Measurements from ENCODE around the gene CPXM1.

GRCh38 chr20:2749343-2749950 lies 51.0 kb downstream of the CPXM1 start:
- TF ChIP-seq, protein P1, sequence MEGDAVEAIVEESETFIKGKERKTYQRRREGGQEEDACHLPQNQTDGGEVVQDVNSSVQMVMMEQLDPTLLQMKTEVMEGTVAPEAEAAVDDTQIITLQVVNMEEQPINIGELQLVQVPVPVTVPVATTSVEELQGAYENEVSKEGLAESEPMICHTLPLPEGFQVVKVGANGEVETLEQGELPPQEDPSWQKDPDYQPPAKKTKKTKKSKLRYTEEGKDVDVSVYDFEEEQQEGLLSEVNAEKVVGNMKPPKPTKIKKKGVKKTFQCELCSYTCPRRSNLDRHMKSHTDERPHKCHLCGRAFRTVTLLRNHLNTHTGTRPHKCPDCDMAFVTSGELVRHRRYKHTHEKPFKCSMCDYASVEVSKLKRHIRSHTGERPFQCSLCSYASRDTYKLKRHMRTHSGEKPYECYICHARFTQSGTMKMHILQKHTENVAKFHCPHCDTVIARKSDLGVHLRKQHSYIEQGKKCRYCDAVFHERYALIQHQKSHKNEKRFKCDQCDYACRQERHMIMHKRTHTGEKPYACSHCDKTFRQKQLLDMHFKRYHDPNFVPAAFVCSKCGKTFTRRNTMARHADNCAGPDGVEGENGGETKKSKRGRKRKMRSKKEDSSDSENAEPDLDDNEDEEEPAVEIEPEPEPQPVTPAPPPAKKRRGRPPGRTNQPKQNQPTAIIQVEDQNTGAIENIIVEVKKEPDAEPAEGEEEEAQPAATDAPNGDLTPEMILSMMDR (IDR thresholded peaks at IDR 0.05 in 2 of 3, conservative IDR thresholded peaks at IDR 0.05 in 1 of 3; ENCODE audit: control insufficient read depth in 2 of 3, extremely low read depth in 1 of 3, insufficient read depth in 1 of 3, low read depth in 3 of 3, low read length in 3 of 3) = no peak
- no peak for TF ChIP-seq NR2F1 (conservative IDR thresholded peaks at IDR 0.05)
- no peak for TF ChIP-seq TCF7 (IDR thresholded peaks at IDR 0.05; ENCODE audit: borderline replicate concordance)
- no peak for TF ChIP-seq SIN3A (IDR thresholded peaks at IDR 0.05; ENCODE audit: low read depth, low read length)
- no peak for TF ChIP-seq EZH2 (IDR thresholded peaks at IDR 0.05; ENCODE audit: borderline replicate concordance, control insufficient read depth, low read depth, low read length)
- TF ChIP-seq TARDBP (IDR thresholded peaks at IDR 0.05; ENCODE audit: borderline replicate concordance) = no peak
- no peak for TF ChIP-seq NFYB (IDR thresholded peaks at IDR 0.05; ENCODE audit: insufficient read depth, low read depth, low read length)
- no peak for TF ChIP-seq CHD2 (IDR thresholded peaks at IDR 0.05; ENCODE audit: borderline replicate concordance, low read depth, low read length)
- no peak for TF ChIP-seq POLR2A (IDR thresholded peaks at IDR 0.05; ENCODE audit: low read depth, low read length)
- TF ChIP-seq PML (IDR thresholded peaks at IDR 0.05; ENCODE audit: low read length) = no peak
